ENCODE data around the gene PANX1.
A peak's percentile ranks its signal among the peaks of the same experiment; 100 is the strongest.
"Not testable (repeated sequence)": the region's sequence is repeated elsewhere in the genome, so short reads cannot be mapped to it uniquely, and the experiment has no call there.

Gene PANX1

GRCh38 chr11:94111660-94112059 lies 17.0 kb upstream of the PANX1 start:
- DNase-seq (ENCODE audit: insufficient read length) (no peak), FAIRE-seq (no peak)
- TF ChIP-seq TAF1 (IDR thresholded peaks at IDR 0.05; ENCODE audit: borderline replicate concordance, low read depth, low read length) (no peak), POLR2AphosphoS5 (IDR thresholded peaks at IDR 0.05; ENCODE audit: low read depth, low read length) (no peak), POLR2A (IDR thresholded peaks at IDR 0.05; ENCODE audit: low read depth, low read length) (no peak)

- DNase-seq (ENCODE audit: insufficient read length), result no peak
- TF ChIP-seq POLR2A (IDR thresholded peaks at IDR 0.05; ENCODE audit: low read depth, low read length) (no peak), POLR2AphosphoS5 (IDR thresholded peaks at IDR 0.05; ENCODE audit: low read depth, low read length) (no peak), TAF1 (IDR thresholded peaks at IDR 0.05; ENCODE audit: borderline replicate concordance, low read depth, low read length) (no peak)
- no peak for FAIRE-seq
Observed at GRCh38 chr11:94112206-94112953, 16.3 kb upstream of the PANX1 start.

GRCh38 chr11:94117197-94117574 lies 11.5 kb upstream of the PANX1 start:
- DNase-seq (ENCODE audit: insufficient read length) (no peak), FAIRE-seq (no peak)
- TF ChIP-seq POLR2A (IDR thresholded peaks at IDR 0.05; ENCODE audit: low read depth, low read length), result no peak

GRCh38 chr11:94117871-94118270 lies 10.8 kb upstream of the PANX1 start:
- DNase-seq (ENCODE audit: insufficient read length) (no peak), FAIRE-seq (no peak)
- TF ChIP-seq POLR2A (IDR thresholded peaks at IDR 0.05; ENCODE audit: low read depth, low read length) (no peak), POLR2AphosphoS5 (IDR thresholded peaks at IDR 0.05; ENCODE audit: low read depth, low read length) (no peak), TAF1 (IDR thresholded peaks at IDR 0.05; ENCODE audit: borderline replicate concordance, low read depth, low read length) (no peak)

GRCh38 chr11:94119676-94120075 lies 9.0 kb upstream of the PANX1 start:
- not testable (repeated sequence) for FAIRE-seq; DNase-seq (ENCODE audit: insufficient read length)

- FAIRE-seq; DNase-seq (ENCODE audit: insufficient read length): not testable (repeated sequence)
Observed at GRCh38 chr11:94120516-94120915, 8.1 kb upstream of the PANX1 start.

GRCh38 chr11:94120946-94121345 lies 7.7 kb upstream of the PANX1 start:
- FAIRE-seq (no peak), DNase-seq (ENCODE audit: insufficient read length) (no peak)
- no peak for TF ChIP-seq POLR2AphosphoS5 (IDR thresholded peaks at IDR 0.05; ENCODE audit: low read depth, low read length)
- no peak for TF ChIP-seq TAF1 (IDR thresholded peaks at IDR 0.05; ENCODE audit: borderline replicate concordance, low read depth, low read length)
- no peak for TF ChIP-seq POLR2A (IDR thresholded peaks at IDR 0.05; ENCODE audit: low read depth, low read length)

GRCh38 chr11:94125407-94126115 lies 3.1 kb upstream of the PANX1 start:
- no peak for FAIRE-seq

GRCh38 chr11:94127638-94128037 lies 1.0 kb upstream of the PANX1 start:
- peak; percentile 82 for FAIRE-seq
- no peak for DNase-seq (ENCODE audit: insufficient read length)
- no peak for TF ChIP-seq TAF1 (IDR thresholded peaks at IDR 0.05; ENCODE audit: borderline replicate concordance, low read depth, low read length)
- no peak for TF ChIP-seq POLR2AphosphoS5 (IDR thresholded peaks at IDR 0.05; ENCODE audit: low read depth, low read length)

More at GRCh38 chr11:94125407-94126115, 3.1 kb upstream of the PANX1 start:
- no peak for DNase-seq (ENCODE audit: insufficient read length)
- no peak for TF ChIP-seq POLR2AphosphoS5 (IDR thresholded peaks at IDR 0.05; ENCODE audit: low read depth, low read length)
- TF ChIP-seq TAF1 (IDR thresholded peaks at IDR 0.05; ENCODE audit: borderline replicate concordance, low read depth, low read length), result no peak
- TF ChIP-seq POLR2A (IDR thresholded peaks at IDR 0.05; ENCODE audit: low read depth, low read length), result no peak

GRCh38 chr11:94128291-94128745 lies 323 bp upstream of the PANX1 start:
- no peak for TF ChIP-seq TAF1 (IDR thresholded peaks at IDR 0.05; ENCODE audit: borderline replicate concordance, low read depth, low read length)
- peak; percentile 21; the same call in 1 of the 2 replicates for TF ChIP-seq POLR2AphosphoS5 (IDR thresholded peaks at IDR 0.05; ENCODE audit: low read depth, low read length)
- DNase-seq (ENCODE audit: insufficient read length) (no peak), FAIRE-seq (no peak)

- no peak for TF ChIP-seq TAF1 (IDR thresholded peaks at IDR 0.05; ENCODE audit: borderline replicate concordance, low read depth, low read length)
- no peak for TF ChIP-seq POLR2A (IDR thresholded peaks at IDR 0.05; ENCODE audit: low read depth, low read length)
- no peak for TF ChIP-seq POLR2AphosphoS5 (IDR thresholded peaks at IDR 0.05; ENCODE audit: low read depth, low read length)
- DNase-seq (ENCODE audit: insufficient read length), result no peak
- FAIRE-seq, result peak; percentile 91
Observed at GRCh38 chr11:94129512-94130297, 1.1 kb downstream of the PANX1 start.
